ENCODE data around the gene CRELD1. TPM values are rescaled to one million over a fixed set of nuclear protein-coding genes. Genes with fewer than 3 reads are reported as not detected.

Gene CRELD1
- total and polyA plus RNA-seq, 2 of the 13 experiments (the other 11 are each of a cell fraction or from before 2014, with no cell fraction given) = 27.1 to 61.9 TPM

- H4K20me1 ChIP-seq (ENCODE audit: insufficient read depth, low read length) = no peaks in the 10 kb centered on the region
- no peak overlapping the region for H3K4me3 ChIP-seq (replicated peaks in 1 of 3; ENCODE audit: insufficient read depth in 1 of 3, low read depth in 2 of 3, low read length in 3 of 3)
- ChIA-PET CTCF (ENCODE audit: low intra/inter-chr PET ratio, low total read pairs) (interaction anchor here (2.1 kb wide), 1 partner anchor 52 kb away, joined by 14 read pairs; no protein-coding TSS in a partner anchor), POLR2A (interaction anchor here (1.4 to 9.0 kb wide), 4 partner anchors 13 to 49 kb away, joined by 7 to 298 read pairs (median 80); partner anchors contain the start of genes CRELD1 and IL17RE)
- no peaks in the 10 kb centered on the region for H3K27me3 ChIP-seq (ENCODE audit: control insufficient read depth in 1 of 2, insufficient read depth in 2 of 2, low read length in 2 of 2)
- H3K4me1 ChIP-seq (ENCODE audit: insufficient read depth, low read length) = peaks cover 38% of the 10 kb centered on the region
- WGBS (ENCODE audit: low lambda C conversion rate) = 73% methylated on average over 1 of the region's 1 CpG
- peak overlapping the region; percentile 90 for H3K27ac ChIP-seq (ENCODE audit: extremely low read length, insufficient read depth, low read length)
- FAIRE-seq (no peak), ATAC-seq (no peak), DNase-seq (ENCODE audit: low spot score) (no peak)
- H3K36me3 ChIP-seq (replicated peaks in 1 of 2; ENCODE audit: control insufficient read depth in 1 of 2, insufficient read depth in 2 of 2, low read length in 2 of 2) = peaks cover 5 to 15% of the 10 kb centered on the region in 2 experiments; a peak in 3 of 5 replicates
- no TSS peak for BruUV-seq (replicated peaks)
- intact Hi-C loops (cut with micrococcal nuclease; ENCODE audit: unreplicated experiment) (loop anchor here (2.0 kb wide), 1 partner anchor 15 kb away; no protein-coding TSS in a partner anchor), in situ Hi-C loops (cut with HindIII; ENCODE audit: extremely low pct_ligation_motif_present, low pct_unique_long_range_greater_than_20kb) (no loop called here)
- H2AFZ ChIP-seq (ENCODE audit: low read length) = no peak overlapping the region
- H3K79me2 ChIP-seq (ENCODE audit: insufficient read depth, low read length) = peaks cover 3% of the 10 kb centered on the region
- H3K9ac ChIP-seq (ENCODE audit: insufficient read depth, low read depth, low read length) = no peak overlapping the region
- 0 out of 2 replicates have a peak overlapping the region, but pooled peaks have one; percentile 8 for H3K4me2 ChIP-seq (ENCODE audit: low read depth, low read length)
- TF ChIP-seq PLSCR1 (CRISPR knock-in tag; IDR thresholded peaks at IDR 0.05; ENCODE audit: borderline replicate concordance) (no peak), ZNF879 (CRISPR knock-in tag; IDR thresholded peaks at IDR 0.05) (0 out of 2 replicates have a peak, but pooled peaks have one; percentile 6)
- H3K9me3 ChIP-seq (ENCODE audit: low read length) = no peaks in the 10 kb centered on the region
These were observed 19.6 kb upstream of the CRELD1 start for GRCh38 chr3:9914011-9914410.

- no peaks in the 10 kb centered on the region for H3K9me3 ChIP-seq (ENCODE audit: low read length)
- peak overlapping the region; percentile 80 for H3K9ac ChIP-seq (ENCODE audit: insufficient read depth, low read depth, low read length)
- peak; percentile 34 for FAIRE-seq
- peak; percentile 65 for ATAC-seq
- in situ Hi-C loops (cut with HindIII; ENCODE audit: extremely low pct_ligation_motif_present, low pct_unique_long_range_greater_than_20kb) = no loop called here
- POLR2A ChIA-PET = interaction anchor here (1.0 to 9.0 kb wide), 8 partner anchors 14 to 53 kb away, joined by 3 to 298 read pairs (median 19); partner anchors contain the start of genes CRELD1 and IL17RE
- CTCF ChIA-PET (ENCODE audit: low intra/inter-chr PET ratio, low total read pairs) = interaction anchor here (0.7 to 2.1 kb wide), 3 partner anchors 11 to 66 kb away, joined by 3 to 14 read pairs (median 5); no protein-coding TSS in a partner anchor
- H2AFZ ChIP-seq (ENCODE audit: low read length) = no peak overlapping the region
- peaks cover 5 to 12% of the 10 kb centered on the region in 2 experiments; a peak in 3 of 5 replicates for H3K36me3 ChIP-seq (replicated peaks in 1 of 2; ENCODE audit: control insufficient read depth in 1 of 2, insufficient read depth in 2 of 2, low read length in 2 of 2)
- no peaks in the 10 kb centered on the region for H3K27me3 ChIP-seq (ENCODE audit: control insufficient read depth in 1 of 2, insufficient read depth in 2 of 2, low read length in 2 of 2)
- peaks cover 38% of the 10 kb centered on the region for H3K4me1 ChIP-seq (ENCODE audit: insufficient read depth, low read length)
- intact Hi-C loops (cut with micrococcal nuclease; ENCODE audit: unreplicated experiment) = loop anchor here (1.0 to 5.0 kb wide), 3 partner anchors 16 to 52 kb away; no protein-coding TSS in a partner anchor
- peaks cover 3% of the 10 kb centered on the region for H3K79me2 ChIP-seq (ENCODE audit: insufficient read depth, low read length)
- H3K4me3 ChIP-seq (replicated peaks in 1 of 3; ENCODE audit: insufficient read depth in 1 of 3, low read depth in 2 of 3, low read length in 3 of 3) = peak overlapping the region; percentile 55 to 86 (median 83); a peak in 5 of 6 replicates
- peak overlapping the region; percentile 100 for H3K4me2 ChIP-seq (ENCODE audit: low read depth, low read length)
- H4K20me1 ChIP-seq (ENCODE audit: insufficient read depth, low read length) = no peaks in the 10 kb centered on the region
- peak overlapping the region; percentile 90 for H3K27ac ChIP-seq (ENCODE audit: extremely low read length, insufficient read depth, low read length)
- DNase-seq (ENCODE audit: low spot score) = peak; percentile 44
- TSS peak; percentile 63 for BruUV-seq (replicated peaks)
- 50% methylated on average over 1 of the region's 15 CpGs for WGBS (ENCODE audit: low lambda C conversion rate)
- no peak for TF ChIP-seq CAMTA2 (CRISPR knock-in tag; IDR thresholded peaks at IDR 0.05; ENCODE audit: borderline replicate concordance)
- TF ChIP-seq FOSL1 (CRISPR knock-in tag; IDR thresholded peaks at IDR 0.05; ENCODE audit: borderline replicate concordance) = peak; percentile 28; the same call in 1 of the 2 replicates
- no peak for TF ChIP-seq ZNF318 (CRISPR knock-in tag; IDR thresholded peaks at IDR 0.05)
- no peak; the same call in 1 of the 2 replicates for TF ChIP-seq TGIF2 (CRISPR knock-in tag; IDR thresholded peaks at IDR 0.05)
These were observed 18.9 kb upstream of the CRELD1 start for GRCh38 chr3:9914559-9915253.
